Vagina (tissue), 2 donors: ENCODE results near the gene KDM6A. TPM values are rescaled to one million over a fixed set of nuclear protein-coding genes. Genes with fewer than 3 reads are reported as not detected.
"Not testable (repeated sequence)": the region's sequence is repeated elsewhere in the genome, so short reads cannot be mapped to it uniquely, and the experiment has no call there.

Experiments used
- DNase-seq, 2 donors: peaks; one replicate each; pipeline ENCODE4 v3.0.0-alpha.2; 2017; ENCODE audit errors: extremely low spot score in 2 of 2
- H3K27ac ChIP-seq: fragments of 200-600 bp; sonication (generic); one replicate; pipeline ENCODE4 v1.5.1; 2019
- H3K27me3 ChIP-seq: fragments of 200-600 bp; sonication (generic); one replicate; pipeline ENCODE4 v1.5.1; 2019
- H3K36me3 ChIP-seq, 2 donors: fragments of 200-600 bp; sonication (generic); one replicate each; pipeline ENCODE4 v1.5.1; 2017 to 2019
- H3K4me1 ChIP-seq: fragments of 200-600 bp; sonication (generic); one replicate; pipeline ENCODE4 v1.5.1; 2019
- H3K4me3 ChIP-seq, 2 donors: fragments of 200-600 bp; sonication (generic); 1 replicate in 1 of 2; 2 replicates in 1 of 2; pipeline ENCODE4 v1.5.1; 2016 to 2019
- H3K9me3 ChIP-seq: fragments of 200-600 bp; sonication (generic); one replicate; pipeline ENCODE4 v1.5.1; 2019
- CTCF ChIP-seq, 3 experiments: fragments of 450-650 bp in 2 of 3; fragments of 200-600 bp in 1 of 3; sonication (generic) in 1 of 3; IDR thresholded peaks; one replicate each; pipeline ENCODE4 v1.5.1; 2017 to 2019; ENCODE audit warnings: antibody characterized with exemption in 3 of 3, mild to moderate bottlenecking in 2 of 3, moderate library complexity in 2 of 3
- POLR2A ChIP-seq, 2 donors: fragments of 450-650 bp; IDR thresholded peaks; one replicate each; pipeline ENCODE4 v1.6.1; 2017; ENCODE audit warnings: antibody characterized with exemption in 2 of 2, mild to moderate bottlenecking in 2 of 2, moderate library complexity in 2 of 2
- POLR2AphosphoS5 ChIP-seq, 2 donors: sonication (generic); formaldehyde crosslinking; IDR thresholded peaks; one replicate each; pipeline ENCODE4 v1.9.0; 2017; ENCODE audit warnings: antibody characterized with exemption in 2 of 2, mild to moderate bottlenecking in 2 of 2, low read depth in 1 of 2; ENCODE audit not compliant: insufficient read depth in 1 of 2
- intact Hi-C: fragments of 100-400 bp; cut with DNase I; formaldehyde crosslinking; loops from one replicate; pipeline ENCODE4 v1.15.1; 2023
- total RNA-seq: library from RNA; depleted of rRNA; stranded (reverse); fragments of >200 nt; gene quantifications from one replicate; pipeline ENCODE4 v1.2.3, GENCODE V29; 2016

KDM6A gene
- total RNA-seq, 1 donor from 2014 or later = 44.2 TPM

GRCh38 chrX:45068569-45068968, 195.6 kb downstream of the KDM6A start:
- DNase-seq = no peak
- Histone ChIP-seq H3K4me3 (no peak overlapping the region), H3K4me1 (peaks cover 13% of the 10 kb centered on the region), H3K36me3 (peaks cover 1 to 22% of the 10 kb centered on the region in 2 donors), H3K9me3 (no peaks in the 10 kb centered on the region), H3K27ac (no peak overlapping the region), H3K27me3 (no peaks in the 10 kb centered on the region)
- intact Hi-C loops = no loop called here
- TF ChIP-seq POLR2AphosphoS5 (IDR thresholded peaks at IDR 0.05; ENCODE audit: insufficient read depth in 1 of 2, low read depth in 1 of 2) (no peak), POLR2A (IDR thresholded peaks at IDR 0.05) (no peak), CTCF (IDR thresholded peaks at IDR 0.05) (no peak)

DNA sequence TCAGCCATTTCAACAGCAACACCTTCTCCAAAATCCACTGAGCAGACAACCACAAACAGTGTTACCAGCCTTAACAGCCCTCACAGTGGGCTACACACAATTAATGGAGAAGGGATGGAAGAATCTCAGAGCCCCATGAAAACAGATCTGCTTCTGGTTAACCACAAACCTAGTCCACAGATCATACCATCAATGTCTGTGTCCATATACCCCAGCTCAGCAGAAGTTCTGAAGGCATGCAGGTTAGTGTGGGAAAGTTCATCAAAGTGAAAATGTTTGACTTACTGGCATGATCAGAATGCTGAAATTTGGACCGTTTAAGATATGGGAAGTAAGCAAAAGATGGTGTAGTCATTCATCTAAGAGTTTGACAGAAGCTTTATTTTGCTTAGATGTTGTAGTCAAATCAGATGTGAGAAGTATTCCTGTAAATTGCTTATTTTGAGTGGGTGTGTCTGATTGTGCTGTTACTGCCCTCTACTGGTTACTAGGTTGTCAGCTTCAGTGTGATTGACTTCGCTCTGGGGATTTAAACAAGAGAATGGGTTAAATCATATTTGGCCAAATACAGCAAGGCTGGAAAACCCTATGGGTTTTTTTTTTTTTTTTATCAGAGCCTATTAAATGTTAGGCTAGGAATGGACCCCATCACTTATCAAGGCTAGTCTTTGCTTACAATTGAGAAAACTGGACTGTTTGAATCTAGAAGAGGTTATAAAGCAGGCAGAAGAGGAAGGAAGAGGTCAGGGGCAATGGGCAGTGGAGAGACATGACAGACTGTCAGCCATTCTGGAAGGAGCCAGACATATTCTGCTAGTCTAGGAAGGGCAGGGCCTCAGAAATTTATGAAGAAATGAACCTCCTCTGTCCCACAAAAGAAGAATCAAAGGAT, 197.4 kb downstream of the KDM6A start:
- no peak for TF ChIP-seq POLR2AphosphoS5 (IDR thresholded peaks at IDR 0.05; ENCODE audit: insufficient read depth in 1 of 2, low read depth in 1 of 2)
- TF ChIP-seq POLR2A (IDR thresholded peaks at IDR 0.05) = no peak
- TF ChIP-seq CTCF (IDR thresholded peaks at IDR 0.05) = peak; percentile 7 to 44 (median 37)
- Histone ChIP-seq H3K4me3 (no peak overlapping the region), H3K27ac (no peak overlapping the region), H3K9me3 (no peaks in the 10 kb centered on the region), H3K4me1 (peaks cover 13% of the 10 kb centered on the region), H3K36me3 (peaks cover 0 to 13% of the 10 kb centered on the region in 2 donors), H3K27me3 (no peaks in the 10 kb centered on the region)
- intact Hi-C loops = no loop called here
- no peak for DNase-seq

GRCh38 chrX:45073011-45073410, 200.0 kb downstream of the KDM6A start:
- peaks cover 0 to 13% of the 10 kb centered on the region in 2 donors for H3K36me3 ChIP-seq
- H3K27ac ChIP-seq, DNase-seq, H3K4me3 ChIP-seq, H3K4me1 ChIP-seq, H3K27me3 ChIP-seq, intact Hi-C loops, H3K9me3 ChIP-seq: not testable (repeated sequence)

DNA sequence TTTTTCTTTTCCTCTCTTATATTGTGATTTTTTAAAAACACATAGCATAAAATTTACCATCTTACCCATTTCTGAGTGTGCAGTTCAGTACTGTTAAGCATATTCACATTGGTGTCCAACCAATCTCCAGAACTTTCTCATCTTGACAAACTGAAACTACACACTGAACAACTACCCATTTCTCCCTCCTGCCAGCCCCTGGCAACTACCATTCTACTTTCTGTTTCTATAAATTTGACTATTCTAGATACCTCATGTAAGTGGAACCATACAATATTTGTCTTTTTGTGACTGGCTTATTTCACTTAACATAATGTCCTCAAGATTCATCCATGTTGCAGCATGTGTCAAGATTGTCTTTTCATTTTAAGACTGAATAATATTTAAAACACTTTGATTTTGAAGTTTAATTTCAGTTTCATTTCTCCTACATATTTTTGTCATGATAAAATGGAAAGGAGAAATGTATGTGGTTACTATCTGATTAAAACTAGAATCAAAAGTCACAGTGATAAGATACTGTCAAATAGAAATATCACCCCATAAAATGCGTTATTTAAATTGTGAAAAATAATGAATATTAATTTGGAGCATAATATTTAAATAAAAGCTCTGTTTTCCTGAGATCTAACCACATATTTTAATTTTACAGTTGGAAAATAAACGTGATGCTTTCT, 204.9 kb downstream of the KDM6A start:
- peaks cover 0 to 22% of the 10 kb centered on the region in 2 donors for H3K36me3 ChIP-seq
- intact Hi-C loops = no loop called here
- H3K9me3 ChIP-seq = no peaks in the 10 kb centered on the region
- no peak for TF ChIP-seq POLR2A (IDR thresholded peaks at IDR 0.05)
- no peak for TF ChIP-seq CTCF (IDR thresholded peaks at IDR 0.05)
- no peak for TF ChIP-seq POLR2AphosphoS5 (IDR thresholded peaks at IDR 0.05; ENCODE audit: insufficient read depth in 1 of 2, low read depth in 1 of 2)
- H3K27ac ChIP-seq = no peak overlapping the region
- no peak for DNase-seq
- H3K27me3 ChIP-seq = no peaks in the 10 kb centered on the region
- no peak overlapping the region for H3K4me3 ChIP-seq
- no peaks in the 10 kb centered on the region for H3K4me1 ChIP-seq

- TF ChIP-seq POLR2A (IDR thresholded peaks at IDR 0.05) = no peak
- TF ChIP-seq CTCF (IDR thresholded peaks at IDR 0.05) = no peak
- DNase-seq = no peak
- intact Hi-C loops = no loop called here
- H3K9me3 ChIP-seq = no peaks in the 10 kb centered on the region
- H3K27me3 ChIP-seq = no peaks in the 10 kb centered on the region
- no peaks in the 10 kb centered on the region for H3K4me1 ChIP-seq
- no peak overlapping the region for H3K4me3 ChIP-seq
- no peak overlapping the region for H3K27ac ChIP-seq
- peaks cover 0 to 50% of the 10 kb centered on the region in 2 donors for H3K36me3 ChIP-seq
Measured at GRCh38 chrX:45083314-45083713, 210.3 kb downstream of the KDM6A start.
